HL-60 (cell line): Measurements from ENCODE around the gene COL20A1.

Experiments used
- DNase-seq, 2 experiments: peaks; one replicate each; pipeline ENCODE4 v3.0.0-alpha.2; 2010 to 2020; ENCODE audit warnings: low read depth in 1 of 2, low spot score in 1 of 2
- H3K27ac ChIP-seq: fragments of 250-450 bp; sonication (Bioruptor Pico); replicated peaks from 2 replicates; pipeline ENCODE4 v1.5.1; 2020; ENCODE audit warnings: mild to moderate bottlenecking, moderate library complexity
- H3K27me3 ChIP-seq: fragments of 250-450 bp; sonication (Bioruptor Pico); 2 replicates; pipeline ENCODE4 v1.5.1; 2021; ENCODE audit warnings: mild to moderate bottlenecking, moderate library complexity; ENCODE audit not compliant: insufficient read depth, poor library complexity, severe bottlenecking
- H3K4me3 ChIP-seq: replicated peaks from 2 replicates; pipeline ENCODE4 v1.5.1; 2011; ENCODE audit warnings: mild to moderate bottlenecking, control low read depth, low read length; ENCODE audit not compliant: insufficient read depth
- GABPA ChIP-seq: IDR thresholded peaks from 2 replicates; pipeline ENCODE4 v1.6.1; 2012; ENCODE audit warnings: low read depth
- POLR2AphosphoS5 ChIP-seq: IDR thresholded peaks from 2 replicates; pipeline ENCODE4 v1.6.1; 2012; ENCODE audit warnings: low read depth
- SPI1 ChIP-seq: IDR thresholded peaks from 2 replicates; pipeline ENCODE4 v1.6.1; 2012; ENCODE audit warnings: low read depth, mild to moderate bottlenecking, borderline replicate concordance
- TF ChIP-seq, protein P1 (sequence below): IDR thresholded peaks from 2 replicates; pipeline ENCODE4 v1.6.1; 2012; ENCODE audit warnings: low read depth; ENCODE audit not compliant: insufficient replicate concordance
- TF ChIP-seq, protein P2 (sequence below): IDR thresholded peaks from one replicate; pipeline ENCODE4 v1.5.1; 2011; ENCODE audit warnings: low read length, control low read depth, inconsistent platforms; ENCODE audit not compliant: insufficient read depth

The COL20A1 gene

DNA sequence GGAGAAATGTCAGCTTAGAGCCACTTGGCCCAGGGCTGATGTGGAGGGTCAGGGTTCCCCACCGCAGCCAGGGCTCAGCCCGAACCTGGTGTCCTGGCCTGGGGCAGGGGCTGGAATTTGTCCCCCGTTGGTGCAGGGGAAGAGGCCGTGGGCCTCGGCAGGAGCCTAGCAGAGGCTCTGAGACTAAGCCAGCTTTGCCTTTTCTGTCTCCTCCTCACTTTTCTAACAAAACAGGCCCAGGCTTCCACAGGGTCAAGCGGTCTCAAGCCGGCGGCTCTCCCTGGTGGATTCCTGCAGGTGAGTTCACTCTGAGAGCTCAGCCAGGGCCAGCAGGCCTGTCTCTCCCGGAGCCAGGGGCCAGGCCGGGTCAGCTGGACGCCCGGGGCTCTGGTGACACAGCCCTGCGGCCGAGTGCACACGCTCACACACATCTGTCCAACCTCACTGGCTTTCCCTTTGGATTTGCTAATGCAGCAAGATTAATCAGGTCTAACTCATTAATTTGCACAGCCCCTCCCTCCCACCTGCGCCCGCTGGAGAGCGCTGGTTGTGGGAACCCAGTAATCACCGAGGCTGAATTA is 71.1 kb downstream of the COL20A1 start:
- TF ChIP-seq SPI1: no peak
- TF ChIP-seq POLR2AphosphoS5: no peak
- TF ChIP-seq, protein P1, sequence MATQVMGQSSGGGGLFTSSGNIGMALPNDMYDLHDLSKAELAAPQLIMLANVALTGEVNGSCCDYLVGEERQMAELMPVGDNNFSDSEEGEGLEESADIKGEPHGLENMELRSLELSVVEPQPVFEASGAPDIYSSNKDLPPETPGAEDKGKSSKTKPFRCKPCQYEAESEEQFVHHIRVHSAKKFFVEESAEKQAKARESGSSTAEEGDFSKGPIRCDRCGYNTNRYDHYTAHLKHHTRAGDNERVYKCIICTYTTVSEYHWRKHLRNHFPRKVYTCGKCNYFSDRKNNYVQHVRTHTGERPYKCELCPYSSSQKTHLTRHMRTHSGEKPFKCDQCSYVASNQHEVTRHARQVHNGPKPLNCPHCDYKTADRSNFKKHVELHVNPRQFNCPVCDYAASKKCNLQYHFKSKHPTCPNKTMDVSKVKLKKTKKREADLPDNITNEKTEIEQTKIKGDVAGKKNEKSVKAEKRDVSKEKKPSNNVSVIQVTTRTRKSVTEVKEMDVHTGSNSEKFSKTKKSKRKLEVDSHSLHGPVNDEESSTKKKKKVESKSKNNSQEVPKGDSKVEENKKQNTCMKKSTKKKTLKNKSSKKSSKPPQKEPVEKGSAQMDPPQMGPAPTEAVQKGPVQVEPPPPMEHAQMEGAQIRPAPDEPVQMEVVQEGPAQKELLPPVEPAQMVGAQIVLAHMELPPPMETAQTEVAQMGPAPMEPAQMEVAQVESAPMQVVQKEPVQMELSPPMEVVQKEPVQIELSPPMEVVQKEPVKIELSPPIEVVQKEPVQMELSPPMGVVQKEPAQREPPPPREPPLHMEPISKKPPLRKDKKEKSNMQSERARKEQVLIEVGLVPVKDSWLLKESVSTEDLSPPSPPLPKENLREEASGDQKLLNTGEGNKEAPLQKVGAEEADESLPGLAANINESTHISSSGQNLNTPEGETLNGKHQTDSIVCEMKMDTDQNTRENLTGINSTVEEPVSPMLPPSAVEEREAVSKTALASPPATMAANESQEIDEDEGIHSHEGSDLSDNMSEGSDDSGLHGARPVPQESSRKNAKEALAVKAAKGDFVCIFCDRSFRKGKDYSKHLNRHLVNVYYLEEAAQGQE: no peak
- TF ChIP-seq, protein P2, sequence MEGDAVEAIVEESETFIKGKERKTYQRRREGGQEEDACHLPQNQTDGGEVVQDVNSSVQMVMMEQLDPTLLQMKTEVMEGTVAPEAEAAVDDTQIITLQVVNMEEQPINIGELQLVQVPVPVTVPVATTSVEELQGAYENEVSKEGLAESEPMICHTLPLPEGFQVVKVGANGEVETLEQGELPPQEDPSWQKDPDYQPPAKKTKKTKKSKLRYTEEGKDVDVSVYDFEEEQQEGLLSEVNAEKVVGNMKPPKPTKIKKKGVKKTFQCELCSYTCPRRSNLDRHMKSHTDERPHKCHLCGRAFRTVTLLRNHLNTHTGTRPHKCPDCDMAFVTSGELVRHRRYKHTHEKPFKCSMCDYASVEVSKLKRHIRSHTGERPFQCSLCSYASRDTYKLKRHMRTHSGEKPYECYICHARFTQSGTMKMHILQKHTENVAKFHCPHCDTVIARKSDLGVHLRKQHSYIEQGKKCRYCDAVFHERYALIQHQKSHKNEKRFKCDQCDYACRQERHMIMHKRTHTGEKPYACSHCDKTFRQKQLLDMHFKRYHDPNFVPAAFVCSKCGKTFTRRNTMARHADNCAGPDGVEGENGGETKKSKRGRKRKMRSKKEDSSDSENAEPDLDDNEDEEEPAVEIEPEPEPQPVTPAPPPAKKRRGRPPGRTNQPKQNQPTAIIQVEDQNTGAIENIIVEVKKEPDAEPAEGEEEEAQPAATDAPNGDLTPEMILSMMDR: no peak
- TF ChIP-seq GABPA: no peak
- Histone ChIP-seq H3K27me3 (peaks cover 22% of the 10 kb centered on the region), H3K27ac (no peak overlapping the region), H3K4me3 (no peak overlapping the region)
- no peak for DNase-seq

DNA sequence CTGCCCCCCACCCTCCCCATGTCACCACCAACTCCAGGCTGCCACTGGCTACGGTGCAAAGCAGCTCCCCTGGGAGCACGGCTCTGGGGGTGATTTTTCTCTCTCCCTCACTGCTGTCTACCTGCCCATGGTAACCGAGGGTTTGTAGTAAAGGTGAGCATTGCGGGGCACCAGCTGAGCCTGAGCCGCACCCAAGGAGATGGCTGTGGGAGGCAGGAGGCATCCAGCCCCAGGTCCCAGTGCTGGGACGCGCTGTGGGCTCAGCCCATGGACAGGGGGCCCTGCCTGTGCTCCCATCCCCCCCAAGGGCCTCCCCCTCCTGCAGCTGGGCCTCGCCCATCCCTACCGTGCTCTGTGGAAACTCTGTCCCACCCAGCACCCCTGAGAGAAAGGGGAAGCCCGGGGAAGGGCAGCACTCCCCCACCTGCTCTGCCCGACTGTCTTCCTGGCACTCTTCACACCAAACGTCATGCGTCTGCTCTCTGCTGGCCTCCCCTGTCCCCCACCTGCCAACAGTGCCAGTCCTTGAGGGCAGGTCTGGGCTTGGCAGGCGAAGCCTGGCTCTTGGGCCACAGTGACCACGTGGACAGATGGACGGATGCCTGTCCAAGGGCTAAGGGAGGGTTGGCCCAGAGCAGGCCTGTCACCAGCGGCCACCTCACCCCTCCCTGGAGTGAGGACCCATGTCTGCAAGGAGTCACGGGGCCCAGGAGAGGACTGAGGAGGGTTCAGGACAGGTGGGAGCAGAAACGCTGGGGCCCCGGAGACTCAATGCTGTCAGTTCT is 72.0 kb downstream of the COL20A1 start:
- TF ChIP-seq POLR2AphosphoS5: no peak
- no peak for TF ChIP-seq GABPA
- TF ChIP-seq, protein P2: no peak
- TF ChIP-seq, protein P1: no peak
- no peak for TF ChIP-seq SPI1
- no peak overlapping the region for H3K27ac ChIP-seq
- no peak overlapping the region for H3K4me3 ChIP-seq
- peaks cover 19% of the 10 kb centered on the region for H3K27me3 ChIP-seq
- no peak for DNase-seq

DNA sequence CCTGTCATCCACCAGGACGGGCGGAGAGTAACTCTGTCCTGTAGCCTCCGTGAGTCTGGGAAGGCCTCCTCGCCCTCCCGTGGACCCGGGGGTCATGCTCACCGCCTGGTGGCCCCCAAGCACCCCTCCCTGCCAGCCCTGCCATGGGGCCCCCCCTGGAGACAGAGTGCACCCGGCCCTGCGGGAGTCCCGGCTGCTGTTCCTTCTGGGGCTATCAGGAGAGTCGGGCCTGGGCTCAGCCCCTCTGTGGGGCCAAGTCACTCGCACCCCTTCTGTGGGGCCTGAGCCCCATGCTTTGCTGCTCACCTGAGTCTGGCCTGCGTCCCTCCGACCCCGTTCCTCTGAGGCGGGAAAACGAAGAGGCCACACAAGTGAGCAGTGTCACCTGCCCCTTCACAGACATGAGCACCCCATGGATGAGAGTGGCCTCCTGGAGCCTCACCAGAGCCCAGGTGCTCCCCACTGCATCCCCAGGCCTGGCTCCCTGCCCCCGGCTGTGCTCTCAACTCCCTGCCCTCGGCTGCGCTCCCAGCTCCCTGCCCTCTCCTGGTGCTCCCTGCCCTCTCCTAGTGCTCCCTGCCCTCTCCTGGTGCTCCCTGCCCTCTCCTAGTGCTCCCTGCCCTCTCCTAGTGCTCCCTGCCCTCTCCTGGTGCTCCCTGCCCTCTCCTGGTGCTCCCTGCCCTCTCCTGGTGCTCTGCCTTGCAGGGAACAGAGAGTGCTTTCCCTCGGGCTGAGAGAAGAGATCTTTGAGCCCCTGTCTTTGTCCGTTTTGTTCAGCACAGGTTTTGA is 72.8 kb downstream of the COL20A1 start:
- no peak overlapping the region for H3K4me3 ChIP-seq
- no peak for TF ChIP-seq POLR2AphosphoS5
- TF ChIP-seq SPI1: no peak
- TF ChIP-seq, protein P2: no peak
- no peak for TF ChIP-seq GABPA
- TF ChIP-seq, protein P1: no peak
- DNase-seq: no peak
- H3K27me3 ChIP-seq: peaks cover 12% of the 10 kb centered on the region
- H3K27ac ChIP-seq: no peak overlapping the region
